Measurements from ENCODE around the gene CBFA2T3. TPM values are rescaled to one million over a fixed set of nuclear protein-coding genes. Genes with fewer than 3 reads are reported as not detected.

The CBFA2T3 gene
- total and polyA plus RNA-seq, 2 of the 8 experiments (the other 6 are each of a cell fraction or from before 2014, with no cell fraction given) = 0.51 to 1.3 TPM

- no peak for TF ChIP-seq USF2 (IDR thresholded peaks at IDR 0.05; ENCODE audit: low read length)
- no peak for TF ChIP-seq TAF1 (IDR thresholded peaks at IDR 0.05; ENCODE audit: low read depth, low read length)
- no peak for TF ChIP-seq MAFK (IDR thresholded peaks at IDR 0.05; ENCODE audit: low read depth, low read length)
- TF ChIP-seq GTF2F1 (IDR thresholded peaks at IDR 0.05; ENCODE audit: borderline replicate concordance, low read depth, low read length) = no peak
Measured at GRCh38 chr16:88927661-88928060, 49.3 kb downstream of the CBFA2T3 start (continued).
